DOHH2 (cell line): ENCODE measurements around the gene ZNF629.
"Not testable (repeated sequence)": the region's sequence is repeated elsewhere in the genome, so short reads cannot be mapped to it uniquely, and the experiment has no call there.

Experiments used
- H3F3A ChIP-seq: fragments of 200-600 bp; sonication (generic), shearing (Covaris generic); 2 replicates; pipeline ENCODE4 v1.6.0; 2016; ENCODE audit warnings: antibody characterized with exemption, mild to moderate bottlenecking; ENCODE audit not compliant: control insufficient read depth, insufficient read depth
- H3K27ac ChIP-seq: fragments of 200-600 bp; sonication (generic); 2 replicates; pipeline ENCODE4 v1.5.1; 2014; ENCODE audit warnings: low read depth, mild to moderate bottlenecking, low read length, moderate library complexity
- H3K27me3 ChIP-seq: fragments of 200-600 bp; sonication (generic); 2 replicates; pipeline ENCODE4 v1.6.1; 2014; ENCODE audit warnings: mild to moderate bottlenecking, low read length, mixed read lengths; ENCODE audit not compliant: control insufficient read depth
- H3K36me3 ChIP-seq: fragments of 200-600 bp; sonication (generic); 2 replicates; pipeline ENCODE4 v1.6.1; 2014; ENCODE audit warnings: mild to moderate bottlenecking, low read length, moderate library complexity, mixed read lengths; ENCODE audit not compliant: control insufficient read depth
- H3K4me1 ChIP-seq: fragments of 200-600 bp; sonication (generic); 2 replicates; pipeline ENCODE4 v1.6.1; 2014; ENCODE audit warnings: mild to moderate bottlenecking, low read length, mixed read lengths; ENCODE audit not compliant: control insufficient read depth
- H3K4me2 ChIP-seq: fragments of 200-600 bp; sonication (generic); 2 replicates; pipeline ENCODE4 v1.6.0; 2014; ENCODE audit warnings: mild to moderate bottlenecking, low read length, moderate library complexity
- H3K4me3 ChIP-seq: fragments of 200-600 bp; sonication (generic); 2 replicates; pipeline ENCODE4 v1.5.1; 2014; ENCODE audit warnings: mild to moderate bottlenecking, low read length, mixed read lengths
- H3K79me2 ChIP-seq: fragments of 200-600 bp; sonication (generic); 2 replicates; pipeline ENCODE4 v1.6.1; 2014; ENCODE audit warnings: mild to moderate bottlenecking, low read length, mixed read lengths; ENCODE audit not compliant: control insufficient read depth
- H3K9me2 ChIP-seq: fragments of 200-600 bp; sonication (generic); replicated peaks from 2 replicates; pipeline ENCODE4 v1.6.1; 2014; ENCODE audit warnings: mild to moderate bottlenecking, low read length, mixed read lengths; ENCODE audit not compliant: control insufficient read depth
- H3K9me3 ChIP-seq: fragments of 200-600 bp; sonication (generic); 2 replicates; pipeline ENCODE4 v1.6.1; 2014; ENCODE audit warnings: antibody characterized with exemption, low read length, mixed read lengths; ENCODE audit not compliant: control insufficient read depth, insufficient read depth
- H4K20me1 ChIP-seq: fragments of 200-600 bp; sonication (generic); 2 replicates; pipeline ENCODE4 v1.6.0; 2014; ENCODE audit warnings: low read depth, mild to moderate bottlenecking, antibody characterized with exemption, low read length, moderate library complexity; ENCODE audit not compliant: control insufficient read depth, insufficient read depth
- EZH2phosphoT487 ChIP-seq: fragments of 200-600 bp; sonication (generic); IDR thresholded peaks from 2 replicates; pipeline ENCODE4 v1.6.1; 2017; ENCODE audit warnings: borderline replicate concordance, mild to moderate bottlenecking, antibody characterized with exemption, low read length, moderate library complexity, mixed read lengths
- TF ChIP-seq, protein P1 (sequence below): fragments of 200-600 bp; sonication (generic); IDR thresholded peaks from one replicate; pipeline ENCODE4 v1.5.1; 2014; ENCODE audit warnings: antibody characterized with exemption, mild to moderate bottlenecking, low read depth, low read length; ENCODE audit not compliant: poor library complexity, severe bottlenecking

ZNF629 gene

DNA sequence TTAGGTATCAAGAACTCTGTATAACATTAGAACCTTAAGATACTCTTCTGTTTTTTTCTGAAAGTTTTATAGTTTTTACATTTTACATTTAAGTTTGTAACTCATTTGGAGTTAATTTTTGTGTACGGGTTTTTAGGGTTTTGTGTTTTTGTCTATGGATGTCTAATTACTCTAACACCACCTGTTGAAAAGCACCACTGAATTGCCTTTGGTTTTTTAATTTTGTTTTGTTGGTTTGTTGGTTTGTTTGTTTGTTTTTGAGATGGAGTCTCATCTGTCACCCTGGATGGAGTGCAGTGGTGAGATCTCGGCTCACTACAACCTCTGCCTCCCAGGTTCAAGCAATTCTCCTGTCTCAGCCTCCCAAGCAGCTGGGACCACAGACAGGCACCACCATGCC is 29.8 kb upstream of the ZNF629 start:
- no peaks in the 10 kb centered on the region for H3K9me2 ChIP-seq
- TF ChIP-seq, protein P1, sequence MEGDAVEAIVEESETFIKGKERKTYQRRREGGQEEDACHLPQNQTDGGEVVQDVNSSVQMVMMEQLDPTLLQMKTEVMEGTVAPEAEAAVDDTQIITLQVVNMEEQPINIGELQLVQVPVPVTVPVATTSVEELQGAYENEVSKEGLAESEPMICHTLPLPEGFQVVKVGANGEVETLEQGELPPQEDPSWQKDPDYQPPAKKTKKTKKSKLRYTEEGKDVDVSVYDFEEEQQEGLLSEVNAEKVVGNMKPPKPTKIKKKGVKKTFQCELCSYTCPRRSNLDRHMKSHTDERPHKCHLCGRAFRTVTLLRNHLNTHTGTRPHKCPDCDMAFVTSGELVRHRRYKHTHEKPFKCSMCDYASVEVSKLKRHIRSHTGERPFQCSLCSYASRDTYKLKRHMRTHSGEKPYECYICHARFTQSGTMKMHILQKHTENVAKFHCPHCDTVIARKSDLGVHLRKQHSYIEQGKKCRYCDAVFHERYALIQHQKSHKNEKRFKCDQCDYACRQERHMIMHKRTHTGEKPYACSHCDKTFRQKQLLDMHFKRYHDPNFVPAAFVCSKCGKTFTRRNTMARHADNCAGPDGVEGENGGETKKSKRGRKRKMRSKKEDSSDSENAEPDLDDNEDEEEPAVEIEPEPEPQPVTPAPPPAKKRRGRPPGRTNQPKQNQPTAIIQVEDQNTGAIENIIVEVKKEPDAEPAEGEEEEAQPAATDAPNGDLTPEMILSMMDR: no peak
- TF ChIP-seq EZH2phosphoT487: no peak
- H3K36me3 ChIP-seq: no peaks in the 10 kb centered on the region
- no peaks in the 10 kb centered on the region for H3K9me3 ChIP-seq
- H3F3A ChIP-seq: no peaks in the 10 kb centered on the region
- no peak overlapping the region for H3K27ac ChIP-seq
- H3K4me2 ChIP-seq: no peak overlapping the region
- peaks cover 13% of the 10 kb centered on the region for H3K4me1 ChIP-seq
- no peak overlapping the region for H3K4me3 ChIP-seq
- no peaks in the 10 kb centered on the region for H3K79me2 ChIP-seq
- H4K20me1 ChIP-seq: no peaks in the 10 kb centered on the region
- H3K27me3 ChIP-seq: no peaks in the 10 kb centered on the region

GRCh38 chr16:30813821-30814189 is 26.8 kb upstream of the ZNF629 start:
- Histone ChIP-seq H3K4me2 (peak overlapping the region; percentile 99), H3K4me3 (peak overlapping the region; percentile 75), H3K9me2 (no peaks in the 10 kb centered on the region), H3K27ac (peak overlapping the region; percentile 51), H3K79me2 (no peaks in the 10 kb centered on the region), H3K4me1 (peaks cover 13% of the 10 kb centered on the region), H3F3A (no peaks in the 10 kb centered on the region), H4K20me1 (no peaks in the 10 kb centered on the region), H3K9me3 (no peaks in the 10 kb centered on the region), H3K27me3 (no peaks in the 10 kb centered on the region), H3K36me3 (no peaks in the 10 kb centered on the region)
- TF ChIP-seq, protein P1: no peak
- TF ChIP-seq EZH2phosphoT487: no peak

DNA sequence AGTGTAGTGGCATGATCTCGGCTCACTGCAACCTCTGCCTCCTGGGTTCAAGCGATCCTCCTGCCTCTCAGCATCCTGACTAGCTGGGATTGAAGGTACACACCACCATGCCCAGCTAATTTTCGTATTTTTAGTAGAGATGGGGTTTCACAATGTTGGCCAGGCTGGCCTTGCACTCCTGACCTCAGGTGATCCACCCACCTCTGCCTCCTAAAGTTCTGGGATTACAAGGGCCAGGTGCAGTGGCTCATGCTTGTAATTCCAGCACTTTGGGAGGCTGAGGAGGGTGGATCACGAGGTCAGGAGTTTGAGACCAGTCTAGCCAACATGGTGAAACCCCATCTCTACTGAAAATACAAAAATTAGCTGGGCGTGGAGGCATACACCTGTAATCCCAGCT is 22.7 kb upstream of the ZNF629 start:
- not testable (repeated sequence) for H3F3A ChIP-seq, H3K4me3 ChIP-seq, H4K20me1 ChIP-seq, H3K9me3 ChIP-seq, H3K27me3 ChIP-seq, H3K27ac ChIP-seq, H3K9me2 ChIP-seq, H3K36me3 ChIP-seq, H3K79me2 ChIP-seq, H3K4me2 ChIP-seq
- H3K4me1 ChIP-seq: peaks cover 25% of the 10 kb centered on the region

DNA sequence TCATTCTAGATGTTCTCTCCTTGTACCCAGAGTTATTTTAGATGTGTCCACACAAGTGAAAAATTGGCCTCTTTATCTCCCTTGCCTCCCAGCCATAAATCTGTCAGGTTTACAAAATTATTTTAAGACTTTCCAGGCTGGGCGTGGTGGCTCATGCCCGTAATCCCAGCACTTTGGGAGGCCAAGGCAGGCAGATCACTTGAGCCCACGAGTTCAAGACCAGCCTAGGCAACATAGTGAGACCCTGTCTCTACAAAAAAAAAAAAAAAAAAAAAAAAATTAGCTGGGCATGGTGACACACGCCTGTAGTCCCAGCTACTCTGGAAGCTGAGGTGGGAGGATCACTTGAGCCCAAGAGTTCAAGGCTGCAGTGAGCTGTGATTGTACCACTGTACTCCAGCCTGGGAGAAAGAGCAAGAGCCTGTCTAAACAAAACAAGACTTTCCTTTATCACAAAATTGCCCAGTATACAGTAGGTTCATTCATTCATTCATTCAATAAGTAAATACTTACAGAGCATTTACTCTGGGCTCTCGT is 22.0 kb upstream of the ZNF629 start:
- not testable (repeated sequence) for H3F3A ChIP-seq, H3K4me2 ChIP-seq, H3K4me3 ChIP-seq, H3K9me2 ChIP-seq, H4K20me1 ChIP-seq, H3K9me3 ChIP-seq, H3K36me3 ChIP-seq, H3K27ac ChIP-seq, H3K27me3 ChIP-seq, H3K79me2 ChIP-seq
- peaks cover 22% of the 10 kb centered on the region for H3K4me1 ChIP-seq
